ES-I3 (cell line): ENCODE results near the gene DACH1.

Experiments used
- H3K36me3 ChIP-seq: 2 replicates; pipeline ENCODE4 v1.6.1; 2013; ENCODE audit warnings: mild to moderate bottlenecking, low read length, control low read depth, moderate library complexity; ENCODE audit not compliant: insufficient read depth
- H3K4me1 ChIP-seq: 2 replicates; pipeline ENCODE4 v1.6.1; 2013; ENCODE audit warnings: mild to moderate bottlenecking, control low read depth, low read length; ENCODE audit not compliant: insufficient read depth
- H3K9ac ChIP-seq: 2 replicates; pipeline ENCODE4 v1.6.1; 2013; ENCODE audit warnings: low read depth, mild to moderate bottlenecking, low read length, moderate library complexity
- H3K9me3 ChIP-seq: 2 replicates; pipeline ENCODE4 v1.6.1; 2013; ENCODE audit warnings: mild to moderate bottlenecking, low read length, moderate library complexity; ENCODE audit not compliant: control insufficient read depth, insufficient read depth

The DACH1 gene

DNA sequence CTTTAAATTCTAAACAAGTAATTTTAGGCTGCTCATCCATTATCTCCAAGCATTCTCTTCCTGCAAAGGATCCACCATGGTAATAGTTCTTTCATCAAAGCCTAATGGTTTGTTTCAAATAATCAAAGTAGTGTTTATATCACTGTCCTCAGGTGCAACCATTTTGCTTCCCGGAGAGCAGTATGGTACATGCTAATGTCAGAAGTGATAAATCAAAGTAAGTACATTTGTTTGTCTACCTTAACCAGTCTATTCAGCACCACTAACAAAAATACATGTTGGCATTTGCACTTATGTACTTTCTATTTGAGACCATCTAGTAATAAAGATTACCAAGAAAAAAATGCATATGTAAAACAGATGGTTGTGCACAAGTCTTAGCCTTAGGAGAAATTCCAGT is 37.5 kb downstream of the DACH1 start:
- Histone ChIP-seq H3K36me3 (no peaks in the 10 kb centered on the region), H3K9me3 (no peaks in the 10 kb centered on the region; the same call in 1 of the 2 replicates), H3K4me1 (peaks cover 8% of the 10 kb centered on the region), H3K9ac (no peak overlapping the region)

- H3K4me1 ChIP-seq = peaks cover 8% of the 10 kb centered on the region
- no peak overlapping the region for H3K9ac ChIP-seq
- no peaks in the 10 kb centered on the region; the same call in 1 of the 2 replicates for H3K9me3 ChIP-seq
- H3K36me3 ChIP-seq = no peaks in the 10 kb centered on the region
These were observed 38.4 kb downstream of the DACH1 start for GRCh38 chr13:71828564-71828963.

DNA sequence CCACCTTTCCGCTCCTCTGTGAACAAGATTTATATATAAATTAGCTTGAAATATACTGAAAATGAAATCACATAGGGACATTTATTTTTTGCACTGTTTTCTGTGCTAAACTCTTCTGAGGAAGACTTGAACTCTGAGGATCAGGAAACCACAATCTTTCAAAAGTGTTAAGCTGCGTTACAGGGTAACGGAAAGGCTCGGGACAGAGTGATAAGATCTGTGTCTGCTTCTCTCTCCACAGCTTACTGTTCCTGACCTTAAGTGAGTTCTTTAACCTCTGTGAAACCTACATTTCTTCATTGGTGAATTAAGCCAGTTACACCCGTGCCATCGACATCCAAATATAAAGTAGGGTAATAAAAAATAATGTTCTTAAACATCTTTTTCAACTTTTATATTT is 38.9 kb downstream of the DACH1 start:
- Histone ChIP-seq H3K36me3 (no peaks in the 10 kb centered on the region), H3K9ac (no peak overlapping the region), H3K4me1 (peaks cover 8% of the 10 kb centered on the region), H3K9me3 (no peaks in the 10 kb centered on the region; the same call in 1 of the 2 replicates)

- H3K4me1 ChIP-seq = peaks cover 8% of the 10 kb centered on the region
These were observed 39.8 kb downstream of the DACH1 start for GRCh38 chr13:71827241-71827640.

GRCh38 chr13:71820699-71821098 is 46.3 kb downstream of the DACH1 start:
- Histone ChIP-seq H3K9ac (no peak overlapping the region), H3K4me1 (no peaks in the 10 kb centered on the region), H3K9me3 (no peaks in the 10 kb centered on the region), H3K36me3 (no peaks in the 10 kb centered on the region)

More at GRCh38 chr13:71827241-71827640, 39.8 kb downstream of the DACH1 start:
- no peaks in the 10 kb centered on the region for H3K36me3 ChIP-seq
- no peaks in the 10 kb centered on the region; the same call in 1 of the 2 replicates for H3K9me3 ChIP-seq
- no peak overlapping the region for H3K9ac ChIP-seq

GRCh38 chr13:71817335-71817734 is 49.7 kb downstream of the DACH1 start:
- Histone ChIP-seq H3K4me1 (peaks cover 4% of the 10 kb centered on the region; the same call in 1 of the 2 replicates), H3K9me3 (no peaks in the 10 kb centered on the region), H3K36me3 (no peaks in the 10 kb centered on the region)

GRCh38 chr13:71814806-71815360 is 52.1 kb downstream of the DACH1 start:
- Histone ChIP-seq H3K9me3 (no peaks in the 10 kb centered on the region), H3K4me1 (peaks cover 4% of the 10 kb centered on the region; the same call in 1 of the 2 replicates), H3K9ac (no peak overlapping the region), H3K36me3 (no peaks in the 10 kb centered on the region)

More at GRCh38 chr13:71817335-71817734, 49.7 kb downstream of the DACH1 start:
- H3K9ac ChIP-seq = no peak overlapping the region

GRCh38 chr13:71813187-71813586 is 53.8 kb downstream of the DACH1 start:
- Histone ChIP-seq H3K9ac (no peak overlapping the region), H3K36me3 (no peaks in the 10 kb centered on the region), H3K9me3 (no peaks in the 10 kb centered on the region), H3K4me1 (peaks cover 4% of the 10 kb centered on the region; the same call in 1 of the 2 replicates)

GRCh38 chr13:71811344-71811743 is 55.7 kb downstream of the DACH1 start:
- Histone ChIP-seq H3K4me1 (peaks cover 4% of the 10 kb centered on the region; the same call in 1 of the 2 replicates), H3K9me3 (no peaks in the 10 kb centered on the region), H3K9ac (no peak overlapping the region), H3K36me3 (no peaks in the 10 kb centered on the region)

GRCh38 chr13:71808708-71809107 is 58.3 kb downstream of the DACH1 start:
- H3K36me3 ChIP-seq = no peaks in the 10 kb centered on the region
- H3K4me1 ChIP-seq = no peaks in the 10 kb centered on the region
- no peaks in the 10 kb centered on the region for H3K9me3 ChIP-seq
- no peak overlapping the region for H3K9ac ChIP-seq

- Histone ChIP-seq H3K9me3 (no peaks in the 10 kb centered on the region), H3K4me1 (no peaks in the 10 kb centered on the region), H3K36me3 (no peaks in the 10 kb centered on the region), H3K9ac (no peak overlapping the region)
These were observed 60.1 kb downstream of the DACH1 start for GRCh38 chr13:71806886-71807285.

GRCh38 chr13:71803066-71803465 is 63.9 kb downstream of the DACH1 start:
- H3K9me3 ChIP-seq = no peaks in the 10 kb centered on the region
- no peak overlapping the region for H3K9ac ChIP-seq
- H3K36me3 ChIP-seq = no peaks in the 10 kb centered on the region
- H3K4me1 ChIP-seq = no peaks in the 10 kb centered on the region

GRCh38 chr13:71801781-71802180 is 65.2 kb downstream of the DACH1 start:
- H3K4me1 ChIP-seq = no peaks in the 10 kb centered on the region
- no peaks in the 10 kb centered on the region for H3K9me3 ChIP-seq
- no peak overlapping the region for H3K9ac ChIP-seq
- H3K36me3 ChIP-seq = no peaks in the 10 kb centered on the region

DNA sequence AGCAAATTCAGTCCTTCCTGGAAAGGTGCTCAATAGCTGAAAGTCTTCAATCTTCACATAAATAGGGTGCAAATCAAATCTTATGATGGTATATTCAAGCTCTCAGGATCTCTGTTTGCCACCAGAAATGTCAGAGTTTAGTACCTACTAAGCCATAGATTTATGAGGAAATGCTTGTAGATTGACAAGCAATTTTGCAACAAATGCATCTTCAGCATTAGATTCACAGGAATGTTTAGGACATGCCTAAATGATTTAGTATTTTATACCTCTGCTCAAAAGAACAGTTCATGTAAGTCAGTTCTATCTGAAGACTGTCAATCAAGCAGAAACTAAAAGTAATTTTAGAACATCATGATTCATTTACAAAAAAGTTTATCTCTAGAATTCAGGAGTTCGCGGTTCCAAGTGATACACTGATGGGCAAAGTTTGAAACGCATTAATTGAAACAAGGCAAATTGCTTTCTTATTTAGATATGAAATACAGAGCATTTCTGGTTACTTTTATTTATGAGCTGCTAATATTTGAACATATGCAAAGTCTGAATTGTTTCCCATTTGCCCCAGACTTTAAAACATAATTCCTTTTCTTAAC is 65.7 kb downstream of the DACH1 start:
- H3K36me3 ChIP-seq = no peaks in the 10 kb centered on the region
- H3K9me3 ChIP-seq = no peaks in the 10 kb centered on the region
- H3K9ac ChIP-seq = no peak overlapping the region
- H3K4me1 ChIP-seq = no peaks in the 10 kb centered on the region

DNA sequence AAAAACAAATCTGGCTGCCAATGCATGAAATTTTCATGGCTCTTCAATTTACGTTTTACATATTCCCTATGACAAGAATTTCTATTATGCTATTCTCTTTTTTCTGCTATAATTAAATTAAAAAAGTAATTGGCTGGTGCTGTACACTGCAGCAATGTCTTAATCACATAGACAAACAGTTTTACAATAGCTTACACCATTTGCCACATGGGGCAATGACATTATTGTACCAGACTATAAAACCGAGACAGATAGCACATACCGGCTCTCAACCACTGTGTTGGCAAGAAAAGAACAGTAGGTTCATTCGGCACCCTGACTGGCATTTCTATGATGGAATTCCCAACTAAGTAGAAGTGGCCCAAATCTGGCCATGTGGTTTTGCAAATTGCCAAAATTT is 67.7 kb downstream of the DACH1 start:
- Histone ChIP-seq H3K36me3 (no peaks in the 10 kb centered on the region), H3K9ac (no peak overlapping the region), H3K4me1 (no peaks in the 10 kb centered on the region), H3K9me3 (no peaks in the 10 kb centered on the region)
